ENCODE data around the gene DUSP10.

Gene DUSP10

GRCh38 chr1:221696027-221696426, 45.9 kb downstream of the DUSP10 start:
- H3K4me3 ChIP-seq (ENCODE audit: low read length), result no peak overlapping the region
- peak; percentile 37 for DNase-seq (ENCODE audit: low read depth)
- TF ChIP-seq, protein P1, sequence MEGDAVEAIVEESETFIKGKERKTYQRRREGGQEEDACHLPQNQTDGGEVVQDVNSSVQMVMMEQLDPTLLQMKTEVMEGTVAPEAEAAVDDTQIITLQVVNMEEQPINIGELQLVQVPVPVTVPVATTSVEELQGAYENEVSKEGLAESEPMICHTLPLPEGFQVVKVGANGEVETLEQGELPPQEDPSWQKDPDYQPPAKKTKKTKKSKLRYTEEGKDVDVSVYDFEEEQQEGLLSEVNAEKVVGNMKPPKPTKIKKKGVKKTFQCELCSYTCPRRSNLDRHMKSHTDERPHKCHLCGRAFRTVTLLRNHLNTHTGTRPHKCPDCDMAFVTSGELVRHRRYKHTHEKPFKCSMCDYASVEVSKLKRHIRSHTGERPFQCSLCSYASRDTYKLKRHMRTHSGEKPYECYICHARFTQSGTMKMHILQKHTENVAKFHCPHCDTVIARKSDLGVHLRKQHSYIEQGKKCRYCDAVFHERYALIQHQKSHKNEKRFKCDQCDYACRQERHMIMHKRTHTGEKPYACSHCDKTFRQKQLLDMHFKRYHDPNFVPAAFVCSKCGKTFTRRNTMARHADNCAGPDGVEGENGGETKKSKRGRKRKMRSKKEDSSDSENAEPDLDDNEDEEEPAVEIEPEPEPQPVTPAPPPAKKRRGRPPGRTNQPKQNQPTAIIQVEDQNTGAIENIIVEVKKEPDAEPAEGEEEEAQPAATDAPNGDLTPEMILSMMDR (conservative IDR thresholded peaks at IDR 0.05; ENCODE audit: low read length), result no peak

GRCh38 chr1:221695301-221695700, 46.6 kb downstream of the DUSP10 start:
- TF ChIP-seq, protein P1 (conservative IDR thresholded peaks at IDR 0.05; ENCODE audit: low read length), result no peak
- DNase-seq (ENCODE audit: low read depth), result peak; percentile 57
- no peak overlapping the region for H3K4me3 ChIP-seq (ENCODE audit: low read length)

- no peak overlapping the region for H3K4me3 ChIP-seq (ENCODE audit: low read length)
- no peak for DNase-seq (ENCODE audit: low read depth)
- TF ChIP-seq, protein P1 (conservative IDR thresholded peaks at IDR 0.05; ENCODE audit: low read length), result no peak
These were observed 47.8 kb downstream of the DUSP10 start for GRCh38 chr1:221694109-221694508.

DNA sequence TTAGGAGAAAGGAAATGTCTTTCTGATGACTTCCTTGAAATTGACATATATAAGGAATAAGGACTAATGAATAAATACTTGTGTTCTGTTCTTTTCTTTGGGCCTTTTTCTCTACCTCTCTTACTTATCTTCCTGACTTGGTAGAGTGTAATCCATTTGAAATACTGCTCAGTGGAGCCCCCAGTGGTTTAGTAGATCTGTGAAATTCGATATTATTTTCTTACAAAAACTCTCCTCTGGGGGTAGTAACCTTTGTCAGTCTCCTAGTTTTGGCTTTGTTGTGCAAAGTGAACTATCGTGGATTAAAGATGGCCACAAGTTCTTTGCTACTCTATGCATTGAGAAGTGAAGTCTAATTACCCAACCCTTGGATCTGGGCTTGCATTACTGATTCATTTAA, 48.8 kb downstream of the DUSP10 start:
- no peak for DNase-seq (ENCODE audit: low read depth)
- H3K4me3 ChIP-seq (ENCODE audit: low read length), result no peak overlapping the region
- TF ChIP-seq, protein P1 (conservative IDR thresholded peaks at IDR 0.05; ENCODE audit: low read length), result peak; percentile 10; the same call in 1 of the 2 replicates

DNA sequence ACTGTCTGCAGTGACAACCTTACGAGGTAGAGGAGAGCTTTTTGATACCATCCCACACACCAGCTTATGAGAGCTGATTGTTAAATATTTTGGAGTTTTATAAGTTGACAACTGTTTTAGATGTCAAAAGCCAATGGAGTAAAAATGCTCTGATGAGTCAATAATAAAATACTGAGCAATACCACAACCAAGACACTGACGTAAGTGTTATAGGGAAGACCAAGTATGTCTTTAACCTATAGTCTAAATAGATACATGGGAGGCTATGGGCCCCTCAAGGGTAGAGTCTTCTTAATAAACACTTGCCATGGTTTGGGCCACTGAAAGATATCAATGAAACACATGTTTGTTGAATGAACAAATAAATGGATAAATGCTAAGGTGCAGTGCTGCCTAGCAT, 49.2 kb downstream of the DUSP10 start:
- H3K4me3 ChIP-seq (ENCODE audit: low read length), result no peak overlapping the region
- no peak for DNase-seq (ENCODE audit: low read depth)
- TF ChIP-seq, protein P1 (conservative IDR thresholded peaks at IDR 0.05; ENCODE audit: low read length), result no peak

DNA sequence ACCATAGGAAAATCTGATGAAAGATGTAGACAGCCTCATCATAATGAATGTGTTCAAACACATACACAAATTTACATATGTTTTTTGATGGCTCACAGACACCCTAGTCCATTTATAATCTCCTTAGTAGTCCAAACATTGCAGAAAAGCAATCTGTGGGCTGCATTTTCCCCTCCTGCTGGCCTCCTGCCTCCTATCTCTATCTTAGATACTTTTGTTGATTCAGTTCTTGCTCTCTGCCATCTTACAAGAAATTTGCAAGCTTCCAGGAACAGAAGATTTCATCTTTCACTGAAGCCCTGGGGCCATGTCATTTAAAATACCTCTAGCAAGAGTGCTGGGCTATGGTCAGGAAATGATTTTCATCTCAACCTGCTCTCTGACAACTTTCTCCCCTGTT, 50.6 kb downstream of the DUSP10 start:
- TF ChIP-seq, protein P1 (conservative IDR thresholded peaks at IDR 0.05; ENCODE audit: low read length), result no peak
- no peak for DNase-seq (ENCODE audit: low read depth)
- no peak overlapping the region for H3K4me3 ChIP-seq (ENCODE audit: low read length)

GRCh38 chr1:221690858-221691257, 51.0 kb downstream of the DUSP10 start:
- no peak for DNase-seq (ENCODE audit: low read depth)
- H3K4me3 ChIP-seq (ENCODE audit: low read length), result no peak overlapping the region
- TF ChIP-seq, protein P1 (conservative IDR thresholded peaks at IDR 0.05; ENCODE audit: low read length), result no peak
